ENCODE measurements around the gene AKAP6.

The AKAP6 gene

GRCh38 chr14:32821964-32822653 is 493.0 kb downstream of the AKAP6 start:
- H3K36me3 ChIP-seq (ENCODE audit: control insufficient read depth, insufficient read depth, low read length) = no peaks in the 10 kb centered on the region

DNA sequence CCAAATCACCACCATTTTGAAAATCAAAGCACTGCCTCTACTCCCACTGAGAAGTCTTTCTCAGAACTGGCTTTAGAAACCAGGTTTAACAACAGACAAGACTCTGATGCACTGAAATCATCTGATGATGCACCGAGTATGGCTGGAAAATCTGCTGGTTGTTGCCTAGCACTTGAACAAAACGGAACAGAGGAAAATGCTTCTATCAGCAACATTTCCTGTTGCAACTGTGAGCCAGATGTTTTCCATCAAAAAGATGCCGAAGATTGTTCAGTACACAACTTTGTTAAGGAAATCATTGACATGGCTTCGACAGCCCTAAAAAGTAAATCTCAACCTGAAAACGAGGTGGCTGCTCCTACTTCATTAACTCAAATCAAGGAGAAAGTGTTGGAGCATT is 494.6 kb downstream of the AKAP6 start:
- no peaks in the 10 kb centered on the region for H3K79me2 ChIP-seq
- H2AFZ ChIP-seq = no peak overlapping the region
- H3K4me3 ChIP-seq (ENCODE audit: low read depth, low read length) = no peak overlapping the region
- no peaks in the 10 kb centered on the region for H3K36me3 ChIP-seq (ENCODE audit: control insufficient read depth, insufficient read depth, low read length)
- H3K9me3 ChIP-seq (ENCODE audit: control insufficient read depth, low read length) = no peaks in the 10 kb centered on the region
- TF ChIP-seq CTCF (IDR thresholded peaks at IDR 0.05) = no peak
- H3K4me1 ChIP-seq = no peaks in the 10 kb centered on the region
- H3K27me3 ChIP-seq (ENCODE audit: control insufficient read depth, insufficient read depth, low read length) = no peaks in the 10 kb centered on the region
- no peak overlapping the region for H3K27ac ChIP-seq
- H3K9ac ChIP-seq = no peak overlapping the region
- no peak overlapping the region for H3K4me2 ChIP-seq (ENCODE audit: low read length)

More at GRCh38 chr14:32821964-32822653, 493.0 kb downstream of the AKAP6 start:
- no peaks in the 10 kb centered on the region for H3K79me2 ChIP-seq
- no peaks in the 10 kb centered on the region for H3K27me3 ChIP-seq (ENCODE audit: control insufficient read depth, insufficient read depth, low read length)
- H3K27ac ChIP-seq = no peak overlapping the region
- no peak overlapping the region for H3K4me3 ChIP-seq (ENCODE audit: low read depth, low read length)
- H3K9ac ChIP-seq = no peak overlapping the region
- no peak overlapping the region for H3K4me2 ChIP-seq (ENCODE audit: low read length)
- TF ChIP-seq CTCF (IDR thresholded peaks at IDR 0.05) = no peak
- no peak overlapping the region for H2AFZ ChIP-seq
- no peaks in the 10 kb centered on the region for H3K4me1 ChIP-seq
- H3K9me3 ChIP-seq (ENCODE audit: control insufficient read depth, low read length) = no peaks in the 10 kb centered on the region

- Histone ChIP-seq H3K36me3 (ENCODE audit: control insufficient read depth, insufficient read depth, low read length) (no peaks in the 10 kb centered on the region), H3K27me3 (ENCODE audit: control insufficient read depth, insufficient read depth, low read length) (no peaks in the 10 kb centered on the region), H3K4me2 (ENCODE audit: low read length) (no peak overlapping the region), H2AFZ (no peak overlapping the region), H3K27ac (no peak overlapping the region), H3K9ac (no peak overlapping the region), H3K4me3 (ENCODE audit: low read depth, low read length) (no peak overlapping the region), H3K4me1 (no peaks in the 10 kb centered on the region), H3K9me3 (ENCODE audit: control insufficient read depth, low read length) (no peaks in the 10 kb centered on the region), H3K79me2 (no peaks in the 10 kb centered on the region)
- no peak for TF ChIP-seq CTCF (IDR thresholded peaks at IDR 0.05)
Observed at GRCh38 chr14:32824195-32824594, 495.1 kb downstream of the AKAP6 start.

DNA sequence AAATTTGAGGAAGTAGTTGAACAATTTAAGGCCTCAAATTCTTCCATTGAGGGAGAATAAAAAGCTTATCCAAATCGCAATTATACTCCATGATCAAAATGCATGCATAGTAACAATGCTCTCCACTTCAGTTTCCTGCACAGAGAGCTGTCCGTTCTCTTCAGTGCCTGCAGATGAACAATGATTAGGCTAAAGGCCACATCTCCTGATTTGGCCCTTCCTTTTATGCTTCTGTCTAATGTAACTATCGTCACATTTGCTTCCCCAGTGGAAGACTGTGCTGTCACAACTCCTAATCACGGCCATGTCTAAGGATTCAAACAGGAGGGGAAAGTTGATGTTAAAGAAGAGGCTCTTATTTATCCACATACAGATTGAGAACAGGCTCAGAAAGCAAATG is 496.0 kb downstream of the AKAP6 start:
- no peaks in the 10 kb centered on the region for H3K4me1 ChIP-seq
- H2AFZ ChIP-seq = no peak overlapping the region
- no peak overlapping the region for H3K27ac ChIP-seq
- H3K9ac ChIP-seq = no peak overlapping the region
- no peak for TF ChIP-seq CTCF (IDR thresholded peaks at IDR 0.05)
- H3K4me3 ChIP-seq (ENCODE audit: low read depth, low read length) = no peak overlapping the region
- H3K4me2 ChIP-seq (ENCODE audit: low read length) = no peak overlapping the region
- H3K79me2 ChIP-seq = no peaks in the 10 kb centered on the region
- H3K9me3 ChIP-seq (ENCODE audit: control insufficient read depth, low read length) = no peaks in the 10 kb centered on the region
- H3K27me3 ChIP-seq (ENCODE audit: control insufficient read depth, insufficient read depth, low read length) = no peaks in the 10 kb centered on the region
- no peaks in the 10 kb centered on the region for H3K36me3 ChIP-seq (ENCODE audit: control insufficient read depth, insufficient read depth, low read length)

All from parathyroid adenoma (tissue), 2 donors.